Activated gamma-delta T cell (primary cell): ENCODE data around the gene CMIP.

Experiments used
- DNase-seq: peaks from one replicate; lab custom pipeline; 2025; lab: John Stamatoyannopoulos, UW

CMIP gene

GRCh38 chr16:81703177-81704155 is 258.9 kb downstream of the CMIP start:
- DNase-seq: no peak

DNA sequence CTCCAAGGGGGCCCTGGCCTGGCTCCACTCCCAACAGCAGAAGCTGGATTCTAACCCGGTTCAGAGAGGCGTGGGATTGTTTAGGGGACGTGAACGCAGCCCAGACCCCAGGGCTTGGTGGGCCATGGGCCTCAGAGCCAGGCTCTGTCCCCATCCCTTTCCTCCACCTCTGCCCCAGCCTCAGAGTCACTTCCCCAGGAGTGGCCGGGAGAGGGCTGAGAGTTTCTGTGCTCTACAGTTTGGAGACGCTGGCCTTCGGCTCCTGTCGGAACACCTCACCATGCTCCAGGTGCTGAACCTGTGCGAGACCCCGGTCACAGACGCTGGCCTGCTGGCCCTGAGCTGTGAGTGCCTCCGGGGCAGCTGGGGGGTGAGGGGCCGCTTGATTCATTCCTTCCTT is 260.7 kb downstream of the CMIP start:
- no peak for DNase-seq

DNA sequence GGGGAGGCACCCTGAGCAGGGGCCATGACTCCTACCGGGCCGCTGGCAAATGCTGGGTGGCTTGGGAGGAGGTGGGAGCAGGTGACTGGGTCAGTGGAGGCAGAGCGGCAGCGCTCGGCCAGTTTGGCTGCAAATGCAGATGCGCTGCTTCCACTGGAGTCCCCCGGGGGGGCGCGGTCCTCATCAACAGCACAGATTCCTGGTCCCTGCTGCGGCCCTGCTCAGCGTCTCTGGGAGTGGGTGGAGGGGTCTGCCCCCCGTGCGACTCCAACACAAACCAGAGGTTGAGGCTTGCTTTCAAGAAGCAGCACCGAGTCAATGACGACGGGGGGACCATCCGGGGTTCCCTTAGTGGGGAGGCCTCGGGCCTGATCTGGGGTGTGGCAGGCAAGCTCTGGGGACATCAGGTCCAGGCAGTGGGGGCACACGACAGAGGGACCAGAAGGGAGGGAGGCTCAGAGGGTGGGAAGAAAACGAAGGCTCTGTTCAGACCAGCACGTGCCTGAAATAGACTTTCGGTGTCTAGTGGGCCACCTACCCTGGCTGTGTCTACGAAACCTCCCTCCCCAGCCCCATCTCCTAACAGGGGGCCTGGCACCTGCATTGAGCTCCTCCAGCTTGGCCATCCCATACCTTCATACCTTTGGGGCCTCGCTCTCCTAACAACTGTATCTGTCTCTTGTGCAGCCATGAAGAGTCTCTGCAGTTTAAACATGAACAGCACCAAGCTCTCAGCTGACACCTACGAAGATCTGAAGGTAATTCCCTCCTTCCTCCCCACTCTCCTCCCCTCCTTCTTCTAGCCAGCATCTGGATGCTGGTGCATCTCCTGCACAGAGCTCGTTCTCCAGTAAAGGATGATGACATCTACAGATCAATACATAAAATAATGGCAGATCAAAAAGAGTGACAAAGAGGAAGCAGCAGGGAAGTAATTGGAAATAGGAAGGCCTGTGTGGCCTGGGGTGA is 262.0 kb downstream of the CMIP start:
- no peak for DNase-seq

GRCh38 chr16:81707411-81708265 is 263.0 kb downstream of the CMIP start:
- DNase-seq: no peak

DNA sequence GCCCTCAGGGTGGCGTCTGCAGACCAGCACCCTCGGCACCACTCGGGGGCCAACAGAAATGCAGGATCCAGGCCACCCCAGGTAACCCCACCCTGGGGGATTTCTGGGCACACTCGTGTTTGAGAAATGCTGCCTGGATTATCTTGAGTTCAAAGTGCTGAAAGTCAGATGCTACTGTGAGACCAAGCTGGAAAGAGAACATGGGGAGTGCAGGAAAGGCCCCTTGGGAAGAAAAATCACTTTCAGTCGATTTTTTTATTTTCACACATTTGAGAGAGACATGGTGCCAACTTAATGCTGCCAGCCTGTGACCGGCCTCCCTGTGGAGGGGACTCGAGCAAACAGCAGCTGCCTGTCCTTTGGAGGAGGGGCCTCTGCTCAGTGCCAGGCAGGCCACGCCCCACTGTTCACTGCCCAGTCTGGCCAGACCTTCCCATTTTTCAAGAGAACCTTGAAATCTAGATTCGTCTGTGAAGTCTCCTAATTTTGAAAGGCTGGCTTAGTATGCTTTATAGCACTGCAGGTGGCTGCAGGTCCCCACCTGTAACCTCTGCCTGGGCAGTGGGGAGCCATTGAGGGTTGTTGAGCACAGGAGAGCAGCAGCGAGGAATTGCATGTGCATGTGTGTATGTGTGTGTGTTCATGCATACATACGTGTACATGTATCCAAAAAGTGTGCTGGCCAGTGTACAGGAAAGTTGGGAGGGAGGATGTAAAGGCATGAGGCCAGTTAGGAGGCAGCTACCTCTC is 263.8 kb downstream of the CMIP start:
- no peak for DNase-seq

- no peak for DNase-seq
These were observed 264.6 kb downstream of the CMIP start for GRCh38 chr16:81709016-81709900.

- DNase-seq: no peak
These were observed 265.4 kb downstream of the CMIP start for GRCh38 chr16:81710044-81710443.

DNA sequence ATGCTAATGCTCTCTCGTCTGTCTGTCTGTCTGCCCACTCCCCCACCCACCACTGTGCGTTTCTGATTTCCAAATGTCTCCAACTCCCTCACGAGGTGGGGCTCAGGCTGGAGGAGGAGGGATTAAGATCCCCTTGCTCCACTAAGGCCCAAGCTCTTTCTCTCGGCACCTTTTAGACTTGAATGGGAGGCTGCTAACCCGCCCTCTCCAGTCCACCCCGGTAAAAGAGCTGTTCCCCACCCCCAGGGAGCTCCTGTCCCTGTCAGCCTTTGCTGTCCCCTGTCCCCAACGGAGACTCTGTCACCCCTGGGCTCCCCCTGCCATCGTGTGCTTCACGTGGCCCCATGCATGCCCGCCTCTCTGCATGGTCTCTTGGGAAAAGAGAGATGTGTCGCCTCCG is 266.0 kb downstream of the CMIP start:
- no peak for DNase-seq

- DNase-seq: no peak
These were observed 267.2 kb downstream of the CMIP start for GRCh38 chr16:81711657-81712319.

- DNase-seq: no peak
These were observed 268.1 kb downstream of the CMIP start for GRCh38 chr16:81712681-81713080.

GRCh38 chr16:81713295-81713772 is 268.7 kb downstream of the CMIP start:
- no peak for DNase-seq

DNA sequence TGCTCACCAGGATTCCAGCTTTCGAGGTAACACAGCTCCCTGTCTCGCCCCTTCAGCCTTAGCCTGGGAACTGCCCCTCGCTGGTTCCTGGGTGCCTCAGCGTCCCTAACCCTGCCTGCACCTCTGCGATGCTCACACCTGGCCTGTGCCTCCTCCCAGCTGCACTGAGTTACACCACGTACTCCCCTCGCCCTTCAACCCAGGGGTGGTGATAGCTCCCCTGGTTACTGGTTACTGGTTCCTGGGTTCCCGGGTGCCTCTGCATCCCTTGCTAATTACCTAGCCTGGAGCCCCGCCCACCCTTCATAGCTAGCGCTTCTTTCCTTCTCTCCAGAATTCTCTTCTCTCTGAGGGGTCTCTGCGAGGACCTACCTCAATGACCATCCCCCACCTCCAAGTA is 269.2 kb downstream of the CMIP start:
- no peak for DNase-seq

GRCh38 chr16:81714583-81714982 is 270.0 kb downstream of the CMIP start:
- DNase-seq: no peak

GRCh38 chr16:81715358-81716196 is 271.0 kb downstream of the CMIP start:
- no peak for DNase-seq

DNA sequence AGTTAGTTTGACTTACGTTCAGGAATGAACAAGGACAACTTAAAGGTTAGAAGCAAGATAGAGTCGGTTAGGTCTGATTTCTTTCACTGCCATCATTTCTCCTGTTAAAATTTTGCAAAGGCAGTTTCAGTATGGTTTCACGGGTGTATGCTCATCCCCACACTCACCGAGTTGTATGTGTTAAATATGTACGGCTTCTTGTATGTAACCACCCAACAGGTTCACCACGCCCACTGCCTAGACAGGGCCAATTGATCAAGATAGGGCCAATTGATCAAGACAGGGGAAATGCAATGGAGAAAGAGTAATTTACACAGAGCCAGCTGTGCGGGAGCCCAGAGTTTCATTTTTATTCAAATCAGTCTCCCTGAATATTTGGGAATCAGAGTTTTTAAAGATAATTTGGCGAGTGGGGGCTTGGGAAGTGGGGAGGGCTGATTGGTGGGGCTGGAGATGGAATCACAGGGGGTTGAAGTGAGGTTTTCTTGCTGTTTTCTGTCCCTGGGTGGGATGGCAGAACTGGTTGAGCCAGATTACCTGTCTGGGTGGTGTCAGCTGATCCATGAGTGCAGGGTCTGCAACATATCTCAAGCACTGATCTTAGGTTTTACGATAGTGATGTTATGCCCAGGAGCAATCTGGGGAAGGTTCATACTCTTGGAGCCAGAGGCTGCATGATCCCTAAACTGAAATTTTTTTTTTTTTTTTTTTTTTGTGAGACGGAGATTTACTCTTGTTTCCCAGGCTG is 272.0 kb downstream of the CMIP start:
- DNase-seq: no peak

DNA sequence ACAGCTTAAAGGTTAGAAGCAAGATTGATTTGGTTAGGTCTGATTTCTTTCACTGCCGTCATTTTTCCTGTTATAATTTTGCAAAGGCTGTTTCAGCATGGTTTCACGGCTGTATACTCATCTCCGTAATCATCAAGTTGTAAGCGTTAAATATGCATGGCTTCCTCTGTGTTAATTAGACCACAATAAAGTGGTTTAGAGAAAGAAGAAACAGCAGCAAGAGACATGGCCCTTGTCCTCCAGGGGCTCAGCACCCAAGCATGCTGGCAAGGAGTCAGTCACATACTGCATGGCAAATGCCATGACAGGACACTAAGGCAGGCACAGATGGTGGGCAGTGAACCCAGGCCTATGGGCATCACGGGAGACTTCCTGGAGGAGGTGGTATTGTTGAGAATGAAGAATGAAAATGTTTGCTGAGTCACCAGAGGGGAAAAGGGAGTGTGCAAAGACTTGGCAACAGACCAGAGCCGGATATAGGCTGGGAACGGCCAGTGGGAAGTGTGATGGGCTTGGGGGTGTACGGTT is 273.1 kb downstream of the CMIP start:
- DNase-seq: no peak

- no peak for DNase-seq
These were observed 274.0 kb downstream of the CMIP start for GRCh38 chr16:81718637-81719036.
